ENCODE measurements around the gene BOLL.

GRCh38 chr2:197804049-197804757 is 19.1 kb upstream of the BOLL start, which contains the start of gene PLCL1:
- TF ChIP-seq, protein P1, sequence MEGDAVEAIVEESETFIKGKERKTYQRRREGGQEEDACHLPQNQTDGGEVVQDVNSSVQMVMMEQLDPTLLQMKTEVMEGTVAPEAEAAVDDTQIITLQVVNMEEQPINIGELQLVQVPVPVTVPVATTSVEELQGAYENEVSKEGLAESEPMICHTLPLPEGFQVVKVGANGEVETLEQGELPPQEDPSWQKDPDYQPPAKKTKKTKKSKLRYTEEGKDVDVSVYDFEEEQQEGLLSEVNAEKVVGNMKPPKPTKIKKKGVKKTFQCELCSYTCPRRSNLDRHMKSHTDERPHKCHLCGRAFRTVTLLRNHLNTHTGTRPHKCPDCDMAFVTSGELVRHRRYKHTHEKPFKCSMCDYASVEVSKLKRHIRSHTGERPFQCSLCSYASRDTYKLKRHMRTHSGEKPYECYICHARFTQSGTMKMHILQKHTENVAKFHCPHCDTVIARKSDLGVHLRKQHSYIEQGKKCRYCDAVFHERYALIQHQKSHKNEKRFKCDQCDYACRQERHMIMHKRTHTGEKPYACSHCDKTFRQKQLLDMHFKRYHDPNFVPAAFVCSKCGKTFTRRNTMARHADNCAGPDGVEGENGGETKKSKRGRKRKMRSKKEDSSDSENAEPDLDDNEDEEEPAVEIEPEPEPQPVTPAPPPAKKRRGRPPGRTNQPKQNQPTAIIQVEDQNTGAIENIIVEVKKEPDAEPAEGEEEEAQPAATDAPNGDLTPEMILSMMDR (IDR thresholded peaks at IDR 0.05), result no peak
- no peak for TF ChIP-seq EZH2 (IDR thresholded peaks at IDR 0.05; ENCODE audit: borderline replicate concordance, insufficient read depth, low read depth, low read length, poor library complexity, severe bottlenecking)

Measured in B cell (primary cell).